Activated CD4-positive, alpha-beta T cell treated with anti-CD3 and anti-CD28 coated beads, Interleukin-2, amount 50 U/mL, for 1 hour (primary cell): ENCODE measurements around the gene HRAS.

ENCODE experiments used
- DNase-seq: peaks from one replicate; pipeline ENCODE4 v3.0.0-alpha.2; 2020

Gene HRAS

DNA sequence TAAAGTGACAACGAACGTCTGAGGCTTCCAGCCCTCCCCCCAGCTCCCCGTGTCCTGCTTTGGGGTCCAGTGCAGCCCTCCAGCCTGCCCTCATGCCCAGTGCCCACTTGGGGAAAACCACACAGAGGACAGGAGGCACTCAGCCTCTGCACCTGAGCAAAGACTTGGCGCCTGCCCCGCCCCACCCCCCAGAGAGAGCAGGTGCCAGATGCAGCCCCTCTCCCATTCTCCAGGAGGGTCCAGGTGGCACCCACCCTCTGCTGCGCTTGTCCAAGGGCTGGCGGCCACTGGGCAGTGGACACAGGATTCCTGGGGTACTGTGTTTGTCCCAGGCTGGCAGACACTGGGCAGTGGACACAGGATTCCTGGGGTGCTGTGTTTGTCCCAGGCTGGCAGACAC, 44.0 kb downstream of the HRAS start:
- no peak for DNase-seq

DNA sequence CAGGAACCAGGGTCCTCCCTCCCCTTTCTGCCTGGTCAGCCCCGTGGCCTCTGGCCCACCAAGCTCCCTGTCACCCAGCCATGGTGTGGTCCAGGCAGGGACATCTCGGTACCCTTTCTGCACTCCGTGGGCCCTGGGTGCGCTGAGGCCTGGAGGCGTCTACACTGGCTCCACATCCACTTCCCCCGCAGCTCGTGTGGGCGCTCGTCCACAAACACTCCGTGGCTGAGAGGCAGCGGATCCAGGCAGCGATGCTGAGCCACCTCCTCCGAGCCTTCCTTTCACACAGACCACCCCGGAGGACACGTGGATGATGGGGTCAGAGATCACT, 44.5 kb downstream of the HRAS start:
- no peak for DNase-seq

- no peak for DNase-seq
Observed at GRCh38 chr11:490186-490929, 45.0 kb downstream of the HRAS start.

DNA sequence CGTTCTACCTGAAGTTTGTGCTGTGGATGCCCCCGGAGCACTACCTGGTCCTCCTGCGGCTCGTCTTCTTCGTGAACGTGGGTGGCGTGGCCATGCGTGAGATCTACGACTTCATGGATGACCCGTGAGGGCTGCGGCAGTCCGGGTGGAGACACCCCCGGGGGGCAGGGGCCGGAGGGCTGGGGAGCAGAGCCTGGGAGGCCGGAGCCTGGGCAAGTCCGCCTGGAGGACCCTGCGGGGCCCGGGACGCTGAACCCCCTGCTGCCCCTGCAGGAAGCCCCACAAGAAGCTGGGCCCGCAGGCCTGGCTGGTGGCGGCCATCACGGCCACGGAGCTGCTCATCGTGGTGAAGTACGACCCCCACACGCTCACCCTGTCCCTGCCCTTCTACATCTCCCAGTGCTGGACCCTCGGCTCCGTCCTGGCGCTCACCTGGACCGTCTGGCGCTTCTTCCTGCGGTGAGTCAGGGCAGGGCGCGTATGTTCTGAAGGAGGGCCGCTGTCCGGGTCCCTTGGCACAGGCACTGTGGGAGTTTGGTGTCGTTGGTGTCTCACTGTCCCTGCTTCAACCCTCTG, 45.7 kb downstream of the HRAS start:
- no peak for DNase-seq

GRCh38 chr11:488992-489391, 46.4 kb downstream of the HRAS start:
- DNase-seq = no peak

DNA sequence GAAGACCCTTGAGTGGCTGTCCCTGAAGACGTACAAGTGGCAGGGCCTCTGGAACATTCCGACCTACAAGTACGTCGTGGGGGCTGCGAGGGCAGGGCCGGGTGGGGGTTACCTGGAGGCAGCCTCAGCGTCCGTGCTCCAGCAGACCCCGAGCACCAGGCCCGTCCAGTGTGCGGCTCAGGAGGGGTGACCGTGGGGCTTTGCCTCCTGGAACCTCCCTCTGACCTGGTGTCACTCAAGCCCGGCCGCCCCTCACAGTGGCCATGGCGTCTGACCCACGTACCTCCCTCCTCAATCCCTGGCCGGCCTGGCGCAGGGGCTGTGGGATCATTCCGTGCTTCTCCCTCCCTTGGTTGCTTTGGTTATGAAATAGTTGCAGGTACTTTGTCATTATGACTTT, 46.8 kb downstream of the HRAS start:
- no peak for DNase-seq

GRCh38 chr11:488062-488461, 47.3 kb downstream of the HRAS start:
- DNase-seq = no peak

DNA sequence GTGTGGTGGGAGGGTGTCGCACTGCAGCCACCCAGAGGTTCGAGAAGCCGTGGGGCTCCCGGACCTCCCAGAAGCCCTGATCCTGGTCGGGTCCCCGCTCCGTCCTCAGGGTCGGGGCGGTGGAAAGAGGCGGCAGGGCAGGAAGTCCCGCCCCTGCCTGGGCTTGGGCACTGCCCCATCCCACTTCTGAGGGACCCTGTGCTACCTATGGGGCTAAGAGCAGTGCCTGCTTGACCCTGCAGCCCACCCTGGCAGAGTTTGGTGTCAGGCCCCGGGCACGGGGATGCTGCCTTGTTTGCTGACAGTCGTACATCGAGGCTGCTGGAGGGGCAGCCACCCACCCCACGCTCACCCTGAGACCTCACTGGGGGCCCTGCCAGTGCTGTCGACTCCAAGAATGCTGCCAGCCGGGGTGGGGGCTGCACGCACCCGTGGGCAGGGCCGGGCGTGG, 47.8 kb downstream of the HRAS start:
- DNase-seq = no peak

DNA sequence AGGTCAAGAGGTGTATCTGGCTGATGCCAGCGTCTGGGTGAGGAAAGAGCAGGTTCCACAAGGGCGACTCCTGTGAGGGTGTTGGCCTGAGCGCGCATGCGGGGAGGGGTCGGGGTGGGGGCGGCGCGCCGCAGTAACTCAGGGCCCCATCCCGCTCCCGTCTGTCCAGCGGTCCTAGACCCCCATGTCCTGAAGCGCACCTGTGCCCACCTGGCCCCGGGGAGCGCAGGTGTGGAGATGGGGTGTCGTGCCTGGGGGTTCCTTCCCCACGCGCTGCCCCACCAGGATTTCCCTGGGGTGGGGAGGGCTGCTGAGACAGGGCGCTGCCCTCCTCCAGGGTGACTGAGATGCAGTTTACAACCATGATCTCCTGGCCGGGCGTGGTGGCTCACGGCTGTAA, 49.2 kb downstream of the HRAS start:
- DNase-seq = no peak

DNA sequence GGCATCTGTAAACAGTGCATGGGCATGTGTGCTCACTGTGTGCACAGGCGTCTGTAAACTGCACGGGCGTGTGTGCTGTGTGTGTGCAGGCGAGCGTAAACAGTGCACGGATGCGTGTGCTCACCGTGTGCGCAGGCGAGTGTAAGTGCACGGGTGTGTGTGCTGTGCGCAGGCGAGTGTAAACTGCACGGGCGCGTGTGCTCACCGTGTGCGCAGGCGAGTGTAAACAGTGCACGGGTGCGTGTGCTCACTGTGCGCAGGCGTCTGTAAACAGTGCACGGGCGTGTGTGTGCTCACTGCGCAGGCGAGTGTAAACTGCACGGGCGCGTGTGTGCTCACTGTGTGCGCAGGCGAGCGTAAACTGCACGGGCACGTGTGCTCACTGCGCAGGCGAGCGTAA, 50.8 kb downstream of the HRAS start:
- DNase-seq = no peak
